Prostate gland (tissue), 2 donors: Measurements from ENCODE around the gene B3GNT9.
"Not testable (repeated sequence)": the region's sequence is repeated elsewhere in the genome, so short reads cannot be mapped to it uniquely, and the experiment has no call there.

Experiments used
- POLR2A ChIP-seq: fragments of 450-650 bp; IDR thresholded peaks from one replicate; pipeline ENCODE4 v1.6.1; 2016; ENCODE audit warnings: antibody characterized with exemption, mild to moderate bottlenecking
- TF ChIP-seq, protein P1 (sequence below), 4 experiments: fragments of 200-600 bp in 2 of 4; fragments of 450-650 bp in 2 of 4; sonication (generic) in 2 of 4; IDR thresholded peaks; 1 replicate in 3 of 4; 2 replicates in 1 of 4; pipeline ENCODE4 v1.5.1; 2016 to 2019; ENCODE audit warnings: antibody characterized with exemption in 4 of 4, mild to moderate bottlenecking in 2 of 4, moderate library complexity in 2 of 4

DNA sequence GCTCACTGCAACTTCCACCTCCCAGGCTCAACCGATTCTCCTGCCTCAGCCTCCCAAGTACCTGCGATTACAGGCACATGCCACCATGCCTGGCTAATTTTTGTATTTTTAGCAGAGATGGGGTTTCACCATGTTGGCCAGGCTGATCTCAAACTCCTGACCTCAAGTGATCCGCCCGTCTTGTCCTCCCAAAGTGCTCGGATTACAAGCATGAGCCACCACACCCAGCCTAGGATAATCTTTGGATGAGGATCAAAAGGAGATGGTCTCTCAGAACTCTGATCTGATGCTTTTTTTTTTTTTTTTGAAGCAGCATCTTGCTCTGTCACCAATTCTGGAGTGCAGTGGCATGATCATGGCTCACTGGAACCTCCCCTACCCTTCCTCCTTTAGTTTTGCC is 28.0 kb downstream of the B3GNT9 start:
- TF ChIP-seq, protein P1, sequence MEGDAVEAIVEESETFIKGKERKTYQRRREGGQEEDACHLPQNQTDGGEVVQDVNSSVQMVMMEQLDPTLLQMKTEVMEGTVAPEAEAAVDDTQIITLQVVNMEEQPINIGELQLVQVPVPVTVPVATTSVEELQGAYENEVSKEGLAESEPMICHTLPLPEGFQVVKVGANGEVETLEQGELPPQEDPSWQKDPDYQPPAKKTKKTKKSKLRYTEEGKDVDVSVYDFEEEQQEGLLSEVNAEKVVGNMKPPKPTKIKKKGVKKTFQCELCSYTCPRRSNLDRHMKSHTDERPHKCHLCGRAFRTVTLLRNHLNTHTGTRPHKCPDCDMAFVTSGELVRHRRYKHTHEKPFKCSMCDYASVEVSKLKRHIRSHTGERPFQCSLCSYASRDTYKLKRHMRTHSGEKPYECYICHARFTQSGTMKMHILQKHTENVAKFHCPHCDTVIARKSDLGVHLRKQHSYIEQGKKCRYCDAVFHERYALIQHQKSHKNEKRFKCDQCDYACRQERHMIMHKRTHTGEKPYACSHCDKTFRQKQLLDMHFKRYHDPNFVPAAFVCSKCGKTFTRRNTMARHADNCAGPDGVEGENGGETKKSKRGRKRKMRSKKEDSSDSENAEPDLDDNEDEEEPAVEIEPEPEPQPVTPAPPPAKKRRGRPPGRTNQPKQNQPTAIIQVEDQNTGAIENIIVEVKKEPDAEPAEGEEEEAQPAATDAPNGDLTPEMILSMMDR (IDR thresholded peaks at IDR 0.05) = not testable (repeated sequence)
- not testable (repeated sequence) for TF ChIP-seq POLR2A
